Psoas muscle (tissue), 8 donors: ENCODE measurements around the gene MEF2C. TPM values are rescaled to one million over a fixed set of nuclear protein-coding genes. Genes with fewer than 3 reads are reported as not detected.
A peak's percentile ranks its signal among the peaks of the same experiment; 100 is the strongest.

Source experiments
- ATAC-seq, 4 donors: fragments of 200-7000 bp; cut with Tn5 transposase; one replicate each; pipeline ENCODE4 v1.9.1; 2020; ENCODE audit warnings: moderate library complexity in 3 of 4, mild to moderate bottlenecking in 2 of 4
- DNase-seq, 2 donors: peaks; one replicate each; pipeline ENCODE4 v3.0.0-alpha.2; 2020
- H3K27ac ChIP-seq: fragments of 200-600 bp; one replicate; pipeline ENCODE4 v1.8.0; 2022
- H3K27me3 ChIP-seq, 3 donors: fragments of 200-600 bp in 1 of 3; one replicate each; pipeline versions ENCODE4 v1.6.1 to v1.8.0; 2013 to 2022; ENCODE audit warnings: low read length in 2 of 3, mild to moderate bottlenecking in 2 of 3, moderate library complexity in 1 of 3; ENCODE audit not compliant: insufficient read depth in 3 of 3
- H3K36me3 ChIP-seq, 2 donors: fragments of 200-600 bp in 1 of 2; one replicate each; pipeline versions ENCODE4 v1.6.1 to v1.8.0; 2013 to 2022; ENCODE audit warnings: low read depth in 1 of 2, mild to moderate bottlenecking in 1 of 2, moderate library complexity in 1 of 2; ENCODE audit not compliant: insufficient read depth in 1 of 2
- H3K4me1 ChIP-seq: fragments of 200-600 bp; one replicate; pipeline ENCODE4 v1.8.0; 2022
- H3K4me3 ChIP-seq: fragments of 200-600 bp; one replicate; pipeline ENCODE4 v1.8.0; 2022; ENCODE audit warnings: mild to moderate bottlenecking
- H3K9me3 ChIP-seq: fragments of 200-600 bp; one replicate; pipeline ENCODE4 v1.8.0; 2022
- WGBS, 3 donors: extraction: QIAGEN DNeasy Blood & Tissue Kit; methylation state at CpG; one replicate each; pipeline versions ENCODE4 v1.1.6 to v1.1.7; 2013; 5-methylcytosine and 5-hydroxymethylcytosine counted together
- intact Hi-C, 2 donors: fragments of 100-400 bp; cut with DNase I; formaldehyde crosslinking; loops; one replicate each; pipeline versions ENCODE4 v1.11.0 to v1.14.2; 2022
- polyA plus RNA-seq, 3 donors: library from polyadenylated mRNA; stranded (reverse); fragments of 200-250 nt; gene quantifications; one replicate each; pipeline ENCODE4 v1.2.3, GENCODE V29; 2013
- total RNA-seq, 4 donors: library from RNA; stranded (reverse); fragmentation: NEBNext Ultra II Directional in 2 of 4; extraction: Animal tissue kit (Norgen Biotek cat#: 25700) in 2 of 4; gene quantifications; one replicate each; pipeline versions ENCODE4 v1.2.1 to v1.2.4, GENCODE V29; 2021 to 2023
- TF ChIP-seq, protein P1 (sequence below): fragments of 200-600 bp; IDR thresholded peaks from one replicate; pipeline ENCODE4 v1.8.0; 2022; ENCODE audit warnings: antibody characterized with exemption
- donor health status: healthy with polysubstance abuse.
- donor health status: DM: no; HTN: no; CAD: no; lungs with moderate emphysema.
- donor health status: Bipolar disorder and iron deficiency.
- donor health status: healthy.
- donor health status: DM: yes; HTN: yes; CAD: no.
- donor health status: DM: no; HTN: no; CAD: no.
- donor health status: DM: no; HTN: no; CAD: no.
- donor health status: DM: yes; HTN: yes; CAD: no.

MEF2C gene
- total and polyA plus RNA-seq, 7 donors: 9.3 to 530 (median 148) TPM

DNA sequence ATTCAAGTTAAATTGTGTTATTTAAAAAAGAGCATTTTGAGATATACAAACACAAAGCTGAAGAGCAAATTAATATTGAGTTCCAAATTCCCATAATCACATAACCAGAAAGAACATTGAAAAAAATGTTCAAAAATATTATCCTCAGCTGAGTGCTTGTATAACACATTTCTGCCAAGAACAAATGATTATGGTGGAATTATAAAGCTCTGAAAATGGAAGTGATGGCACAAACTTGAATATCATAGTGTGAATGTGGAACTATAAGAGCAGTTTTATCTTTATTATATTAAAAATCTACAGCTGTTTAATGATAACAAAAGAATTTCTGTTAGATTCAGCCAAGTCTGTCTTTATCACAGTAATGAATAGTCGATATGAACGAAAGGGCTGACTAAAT, 117.8 kb downstream of the MEF2C start:
- H3K27ac ChIP-seq: peak overlapping the region; percentile 50
- peaks cover 0 to 41% of the 10 kb centered on the region in 2 donors for H3K36me3 ChIP-seq
- no peaks in the 10 kb centered on the region for H3K27me3 ChIP-seq
- TF ChIP-seq, protein P1, sequence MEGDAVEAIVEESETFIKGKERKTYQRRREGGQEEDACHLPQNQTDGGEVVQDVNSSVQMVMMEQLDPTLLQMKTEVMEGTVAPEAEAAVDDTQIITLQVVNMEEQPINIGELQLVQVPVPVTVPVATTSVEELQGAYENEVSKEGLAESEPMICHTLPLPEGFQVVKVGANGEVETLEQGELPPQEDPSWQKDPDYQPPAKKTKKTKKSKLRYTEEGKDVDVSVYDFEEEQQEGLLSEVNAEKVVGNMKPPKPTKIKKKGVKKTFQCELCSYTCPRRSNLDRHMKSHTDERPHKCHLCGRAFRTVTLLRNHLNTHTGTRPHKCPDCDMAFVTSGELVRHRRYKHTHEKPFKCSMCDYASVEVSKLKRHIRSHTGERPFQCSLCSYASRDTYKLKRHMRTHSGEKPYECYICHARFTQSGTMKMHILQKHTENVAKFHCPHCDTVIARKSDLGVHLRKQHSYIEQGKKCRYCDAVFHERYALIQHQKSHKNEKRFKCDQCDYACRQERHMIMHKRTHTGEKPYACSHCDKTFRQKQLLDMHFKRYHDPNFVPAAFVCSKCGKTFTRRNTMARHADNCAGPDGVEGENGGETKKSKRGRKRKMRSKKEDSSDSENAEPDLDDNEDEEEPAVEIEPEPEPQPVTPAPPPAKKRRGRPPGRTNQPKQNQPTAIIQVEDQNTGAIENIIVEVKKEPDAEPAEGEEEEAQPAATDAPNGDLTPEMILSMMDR: no peak
- WGBS, 3 donors: 91 to 92% (median 91%) methylated on average over 2 of the region's 2 CpGs
- ATAC-seq (no peak), DNase-seq (no peak)
- H3K4me1 ChIP-seq: peaks cover 40% of the 10 kb centered on the region
- no peaks in the 10 kb centered on the region for H3K9me3 ChIP-seq
- no peak overlapping the region for H3K4me3 ChIP-seq
- intact Hi-C loops: no loop called here

DNA sequence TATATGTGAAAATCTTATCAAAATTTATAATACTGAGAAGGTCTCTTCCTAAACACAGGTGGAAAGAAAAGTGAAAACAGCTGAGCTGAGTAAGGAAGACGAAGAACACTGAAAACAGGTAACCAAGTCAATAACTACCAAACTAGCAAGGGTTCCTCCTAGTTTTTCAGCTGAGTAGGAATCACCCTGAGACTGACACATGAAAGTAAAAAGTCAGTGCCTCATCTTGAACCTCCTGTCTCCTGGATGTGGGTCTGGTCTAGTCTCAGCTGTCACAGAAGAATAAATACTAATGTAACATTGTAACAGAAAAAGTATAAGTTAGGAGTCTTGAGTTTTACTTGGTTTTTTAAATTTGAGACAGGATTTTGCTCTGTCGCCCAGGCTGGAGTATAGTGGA, 121.0 kb downstream of the MEF2C start:
- peaks cover 4 to 54% of the 10 kb centered on the region in 2 donors for H3K36me3 ChIP-seq
- peak in 1 of 4 donors; percentile 2 for ATAC-seq
- no peak for DNase-seq
- H3K27ac ChIP-seq: peak overlapping the region; percentile 75
- TF ChIP-seq, protein P1: no peak
- peaks cover 24% of the 10 kb centered on the region for H3K4me1 ChIP-seq
- H3K9me3 ChIP-seq: no peaks in the 10 kb centered on the region
- H3K4me3 ChIP-seq: no peak overlapping the region
- 85 to 89% (median 86%) methylated on average over 2 of the region's 2 CpGs for WGBS, 3 donors
- intact Hi-C loops: no loop called here
- H3K27me3 ChIP-seq: no peaks in the 10 kb centered on the region

DNA sequence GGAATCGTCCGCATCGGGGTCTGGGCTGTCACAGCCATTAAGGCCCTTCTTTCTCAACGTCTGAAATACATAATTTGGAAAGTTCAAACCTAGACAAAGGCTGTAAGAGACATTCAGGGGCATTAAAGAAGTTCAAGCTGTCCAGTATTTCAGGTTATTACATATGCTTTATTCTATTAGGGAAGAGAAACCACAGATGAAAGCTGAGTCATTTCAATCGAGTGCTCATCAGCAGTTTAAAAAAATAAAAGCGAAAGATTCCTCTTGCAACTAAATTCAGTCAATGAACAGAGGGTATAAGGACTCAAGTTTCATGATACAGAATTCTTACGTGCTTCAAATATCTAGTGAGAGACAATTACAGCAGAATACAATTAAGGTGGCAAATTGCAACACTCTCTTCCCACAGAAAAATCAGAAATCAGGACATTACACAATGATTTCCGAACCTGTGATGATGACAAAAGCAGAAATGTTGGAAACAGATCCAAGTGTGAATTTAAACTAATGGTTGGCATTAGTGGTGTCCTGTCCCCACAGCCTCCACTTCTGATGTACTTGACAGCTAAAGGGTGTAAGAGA, 121.6 kb downstream of the MEF2C start:
- peak overlapping the region; percentile 75 for H3K27ac ChIP-seq
- H3K4me3 ChIP-seq: no peak overlapping the region
- TF ChIP-seq, protein P1: no peak
- no peaks in the 10 kb centered on the region for H3K9me3 ChIP-seq
- peaks cover 30% of the 10 kb centered on the region for H3K4me1 ChIP-seq
- H3K27me3 ChIP-seq: no peaks in the 10 kb centered on the region
- whole genome bisulfite sequencing, 3 donors: 56 to 67% (median 58%) methylated on average over 8 of the region's 8 CpGs
- peaks cover 4 to 58% of the 10 kb centered on the region in 2 donors for H3K36me3 ChIP-seq
- intact Hi-C loops: no loop called here
- no peak for DNase-seq
- peak in 3 of 4 donors; percentile 18 to 35 (median 29) for ATAC-seq

DNA sequence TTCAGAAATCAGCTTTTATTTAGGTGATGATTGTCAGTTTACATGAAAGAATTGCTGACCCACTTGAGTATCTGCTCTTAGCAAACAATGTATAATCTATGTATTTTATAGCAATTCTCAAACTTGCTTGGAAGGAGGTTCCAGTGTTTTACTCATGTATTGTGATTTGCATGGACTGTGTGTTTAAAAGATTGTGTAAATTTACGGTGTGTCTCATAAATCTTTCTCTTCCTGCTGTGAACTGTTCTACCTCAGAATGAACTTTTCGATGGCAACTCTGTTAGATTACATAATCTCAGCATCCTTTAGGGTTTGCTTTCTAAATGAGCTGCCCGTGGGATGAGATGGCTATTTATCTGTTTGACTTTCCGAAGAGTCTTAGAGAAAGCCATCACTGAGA, 122.5 kb downstream of the MEF2C start:
- WGBS, 3 donors: 43 to 56% (median 53%) methylated on average over 4 of the region's 4 CpGs
- intact Hi-C loops: no loop called here
- no peaks in the 10 kb centered on the region for H3K27me3 ChIP-seq
- no peak for ATAC-seq
- TF ChIP-seq, protein P1: no peak
- H3K36me3 ChIP-seq: peaks cover 4 to 53% of the 10 kb centered on the region in 2 donors
- peaks cover 31% of the 10 kb centered on the region for H3K4me1 ChIP-seq
- H3K27ac ChIP-seq: peak overlapping the region; percentile 75
- no peaks in the 10 kb centered on the region for H3K9me3 ChIP-seq
- no peak overlapping the region for H3K4me3 ChIP-seq
- no peak for DNase-seq

DNA sequence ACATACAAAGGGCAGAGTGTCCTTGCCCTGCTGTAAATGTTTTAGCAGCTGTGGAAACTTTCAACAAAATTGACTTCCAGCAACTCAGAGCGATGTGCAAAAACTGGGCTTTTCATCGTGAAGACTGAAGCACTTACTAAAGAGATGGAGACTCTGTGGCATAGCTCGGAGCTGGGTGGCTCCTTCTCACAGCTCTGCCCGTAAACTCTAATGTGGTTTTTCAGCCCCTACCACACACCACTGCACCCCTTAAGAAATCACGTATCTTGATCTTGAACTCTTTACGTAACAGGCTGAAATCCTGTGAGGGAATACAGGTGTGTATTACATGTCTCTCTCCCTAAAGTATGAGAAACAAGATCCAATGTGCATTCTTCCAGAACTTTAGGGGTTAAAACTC, 124.4 kb downstream of the MEF2C start:
- TF ChIP-seq, protein P1: no peak
- Histone ChIP-seq H3K27ac (peak overlapping the region; percentile 26), H3K4me1 (peaks cover 31% of the 10 kb centered on the region), H3K9me3 (no peaks in the 10 kb centered on the region), H3K36me3 (peaks cover 4 to 59% of the 10 kb centered on the region in 2 donors), H3K27me3 (no peaks in the 10 kb centered on the region), H3K4me3 (no peak overlapping the region)
- no peak for ATAC-seq
- no peak for DNase-seq
- intact Hi-C loops: no loop called here
- 74 to 84% (median 79%) methylated on average over 6 of the region's 6 CpGs for WGBS, 3 donors
